Astrocyte of the spinal cord (primary cell): Measurements from ENCODE around the gene CHIT1.

Source experiments
- DNase-seq: peaks from one replicate; pipeline ENCODE4 v3.0.0; 2011; ENCODE audit warnings: low read depth, low spot score
- H3K4me3 ChIP-seq: 2 replicates; pipeline ENCODE4 v1.5.1; 2011; ENCODE audit warnings: low read depth, mild to moderate bottlenecking, low read length, moderate library complexity
- CTCF ChIP-seq: IDR thresholded peaks from 2 replicates; pipeline ENCODE4 v1.5.1; 2012; ENCODE audit warnings: low read depth, mild to moderate bottlenecking, low read length, inconsistent platforms
- in situ Hi-C: cut with HindIII; loops from 2 replicates; pipeline ENCODE4 v1.10.0; 2017; ENCODE audit warnings: low sequenced_read_pairs

The CHIT1 gene

GRCh38 chr1:203178083-203178482, 51.4 kb downstream of the CHIT1 start:
- TF ChIP-seq CTCF, result no peak
- in situ Hi-C loops, result no loop called here
- no peak for DNase-seq
- no peak overlapping the region for H3K4me3 ChIP-seq

DNA sequence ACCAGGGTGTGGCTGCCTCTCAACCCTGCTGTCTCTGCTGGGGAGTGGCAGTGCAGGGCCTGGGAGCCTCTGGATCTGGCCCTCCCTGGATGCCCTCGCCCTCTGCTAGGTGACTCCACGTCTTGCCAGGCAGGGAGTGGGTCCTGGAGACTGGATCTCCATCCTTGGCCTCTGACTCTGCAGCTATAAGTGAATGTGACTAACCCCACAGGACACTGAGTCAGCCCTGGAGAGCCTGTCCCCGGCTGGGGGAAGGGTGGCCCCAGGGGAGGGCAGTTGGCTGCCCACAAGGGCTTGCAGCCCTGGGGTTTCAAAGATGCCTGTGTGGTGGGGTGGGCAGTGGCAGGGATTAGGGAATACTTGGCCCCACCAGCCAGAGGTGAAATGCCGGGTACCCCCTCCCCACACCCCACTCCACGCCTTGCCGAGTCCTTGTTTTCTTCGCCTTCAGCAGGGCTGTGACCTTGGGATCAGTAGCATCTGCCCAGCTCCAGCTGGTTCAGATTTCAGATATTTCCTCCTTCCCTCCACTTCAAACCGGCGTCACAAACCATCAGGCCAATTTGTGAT, 51.9 kb downstream of the CHIT1 start:
- DNase-seq, result no peak
- in situ Hi-C loops, result no loop called here
- no peak for TF ChIP-seq CTCF
- no peak overlapping the region for H3K4me3 ChIP-seq

DNA sequence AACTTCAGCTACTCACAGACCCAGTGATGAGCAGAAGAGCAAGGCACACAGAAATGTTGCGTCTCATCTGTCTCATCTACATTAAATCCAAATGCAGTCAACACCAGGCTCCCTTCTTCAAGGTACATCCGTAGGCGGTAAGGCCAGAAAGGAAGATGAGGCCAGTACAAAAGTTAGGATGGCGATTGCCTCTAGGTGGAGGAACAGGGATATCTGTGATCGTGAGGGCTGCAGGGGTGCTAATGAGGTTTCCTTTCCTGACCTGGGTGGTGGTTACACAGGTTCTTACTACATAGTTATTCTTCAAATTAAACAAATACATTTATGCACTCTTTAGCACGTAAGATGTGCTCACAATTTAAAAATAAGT, 52.5 kb downstream of the CHIT1 start:
- TF ChIP-seq CTCF, result no peak
- in situ Hi-C loops, result no loop called here
- no peak overlapping the region for H3K4me3 ChIP-seq
- no peak for DNase-seq

GRCh38 chr1:203176273-203177035, 53.0 kb downstream of the CHIT1 start:
- DNase-seq, result no peak
- in situ Hi-C loops, result no loop called here
- no peak for TF ChIP-seq CTCF

DNA sequence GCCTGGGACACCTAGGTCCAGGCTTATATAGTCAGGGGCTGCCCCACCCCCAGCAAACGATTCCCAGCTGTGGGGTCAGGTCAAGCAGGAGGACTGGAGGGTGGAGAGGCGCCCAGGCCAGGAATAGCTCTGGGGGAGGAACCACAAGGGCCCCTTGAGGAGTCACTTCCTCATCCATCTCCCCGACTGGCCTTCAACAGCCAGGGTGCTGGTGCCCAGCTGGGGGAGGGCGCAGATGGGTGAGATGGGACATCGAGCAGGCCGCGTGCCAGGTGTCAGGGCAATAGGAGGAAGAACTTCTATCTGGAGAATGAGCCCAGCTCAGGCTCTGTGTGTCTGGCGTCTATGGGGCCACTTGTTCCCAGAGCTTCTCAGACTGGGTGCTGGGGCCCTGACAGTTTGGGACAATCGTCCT, 53.6 kb downstream of the CHIT1 start:
- DNase-seq, result no peak
- H3K4me3 ChIP-seq, result no peak overlapping the region
- in situ Hi-C loops, result no loop called here
- no peak for TF ChIP-seq CTCF

More at GRCh38 chr1:203176273-203177035, 53.0 kb downstream of the CHIT1 start:
- no peak overlapping the region for H3K4me3 ChIP-seq

- in situ Hi-C loops, result no loop called here
- no peak for DNase-seq
- no peak for TF ChIP-seq CTCF
- H3K4me3 ChIP-seq, result no peak within 1 kb of the TSS
Observed at GRCh38 chr1:203175237-203175826, 54.1 kb downstream of the CHIT1 start, which contains the start of gene MYBPH. Gene MYBPH (minus strand): TSS chr1:203175826. CDS start chr1:203175755, 71 bp downstream.
